GM12878 (cell line): ENCODE measurements around the gene PSMD12. TPM values are rescaled to one million over a fixed set of nuclear protein-coding genes. Genes with fewer than 3 reads are reported as not detected.

Experiments
- ATAC-seq: fragments of 200-7000 bp; cut with Tn5 transposase; 3 replicates; pipeline ENCODE4 v1.9.1; 2020; ENCODE audit warnings: mild to moderate bottlenecking, moderate library complexity
- BruUV-seq: library from RNA; stranded (reverse); fragments of 400-500 nt; replicated peaks from 2 replicates; lab custom pipeline; 2021; lab: Mats Ljungman, UMichigan
- CTCF ChIA-PET: fragments of 300-600 bp; sonication (Branson Sonifier 250); formaldehyde crosslinking; extraction: SDS; loops from one replicate; lab custom pipeline; 2021; ENCODE audit warnings: inconsistent platforms; lab: Yijun Ruan, JAX
- POLR2A ChIA-PET: fragments of 350-600 bp; formaldehyde crosslinking; extraction: SDS; loops from one replicate; lab custom pipeline; 2021; ENCODE audit warnings: inconsistent platforms; lab: Charles Lee
- RAD21 ChIA-PET: fragments of 300-600 bp; sonication (Branson Sonifier 250); formaldehyde crosslinking; loops from one replicate; lab custom pipeline; 2023; ENCODE audit warnings: antibody characterized with exemption; ENCODE audit not compliant: unreplicated experiment; lab: Charles Lee
- SMC1A ChIA-PET: fragments of 300-600 bp; sonication (Branson Sonifier 250); formaldehyde crosslinking; loops from one replicate; lab custom pipeline; 2023; ENCODE audit not compliant: unreplicated experiment, uncharacterized antibody; lab: Charles Lee
- DNase-seq: peaks from one replicate; pipeline ENCODE4 v3.0.0-alpha.2; 2011; ENCODE audit warnings: low read depth, low spot score
- FAIRE-seq: peaks from 3 replicates; lab custom pipeline; 2011; peaks lifted over from hg19 to GRCh38; lab: Jason Lieb, UNC
- H2AFZ ChIP-seq: 2 replicates; pipeline ENCODE4 v1.6.0; 2011; ENCODE audit warnings: low read depth, low read length, control low read depth; ENCODE audit not compliant: control insufficient read depth
- H3K27ac ChIP-seq: 2 replicates; pipeline ENCODE4 v1.5.1; 2011; ENCODE audit warnings: control low read depth; ENCODE audit not compliant: control insufficient read depth, insufficient read depth
- H3K27me3 ChIP-seq, 2 experiments: replicated peaks in 1 of 2; 2 replicates each; pipeline versions ENCODE4 v1.6.0 to v1.6.1; 2011; ENCODE audit warnings: low read length in 1 of 2; ENCODE audit not compliant: control insufficient read depth in 2 of 2, insufficient read depth in 2 of 2
- H3K36me3 ChIP-seq, 2 experiments: 2 replicates each; pipeline ENCODE4 v1.5.1; 2011; ENCODE audit warnings: low read length in 1 of 2; ENCODE audit not compliant: control insufficient read depth in 2 of 2, insufficient read depth in 2 of 2
- H3K4me1 ChIP-seq: 2 replicates; pipeline ENCODE4 v1.6.1; 2011; ENCODE audit warnings: mild to moderate bottlenecking, low read length, moderate library complexity, mixed read lengths; ENCODE audit not compliant: control insufficient read depth, insufficient read depth
- H3K4me2 ChIP-seq: 2 replicates; pipeline ENCODE4 v1.6.0; 2011; ENCODE audit warnings: control low read depth; ENCODE audit not compliant: control insufficient read depth, insufficient read depth
- H3K4me3 ChIP-seq: fragments of 200-600 bp; sonication (generic); 2 replicates; pipeline ENCODE4 v1.5.1; 2016
- H3K79me2 ChIP-seq: 2 replicates; pipeline ENCODE4 v1.6.0; 2011; ENCODE audit warnings: low read length; ENCODE audit not compliant: control insufficient read depth, insufficient read depth
- H3K9ac ChIP-seq: 2 replicates; pipeline ENCODE4 v1.8.0; 2011; ENCODE audit warnings: low read length, control low read depth, mixed read lengths; ENCODE audit not compliant: control insufficient read depth, insufficient read depth
- H3K9me3 ChIP-seq: replicated peaks from 3 replicates; pipeline ENCODE4 v1.5.1; 2011; ENCODE audit warnings: mild to moderate bottlenecking, low read length; ENCODE audit not compliant: control insufficient read depth, insufficient read depth
- H4K20me1 ChIP-seq: 2 replicates; pipeline ENCODE4 v1.6.0; 2011; ENCODE audit not compliant: control insufficient read depth, insufficient read depth
- IKZF2 ChIP-seq, 2 experiments: fragments of 450-650 bp; IDR thresholded peaks; 2 replicates each; pipeline ENCODE4 v1.6.1; 2017; ENCODE audit warnings: mild to moderate bottlenecking in 2 of 2, moderate library complexity in 2 of 2
- MXI1 ChIP-seq: fragments of 150-350 bp; IDR thresholded peaks from 2 replicates; pipeline ENCODE4 v1.6.1; 2011; ENCODE audit warnings: low read depth, mild to moderate bottlenecking, inconsistent platforms, low read length, improper control_type of control experiment
- PAX5 ChIP-seq: IDR thresholded peaks from 2 replicates; pipeline ENCODE4 v1.6.1; 2011; ENCODE audit warnings: low read depth, low read length, borderline replicate concordance
- RAD21 ChIP-seq: IDR thresholded peaks from 2 replicates; pipeline ENCODE4 v1.6.1; 2011; ENCODE audit warnings: mild to moderate bottlenecking, low read depth, low read length, moderate library complexity; ENCODE audit not compliant: insufficient read depth
- SPI1 ChIP-seq: IDR thresholded peaks from 2 replicates; pipeline ENCODE4 v1.6.1; 2011; ENCODE audit warnings: low read depth, mild to moderate bottlenecking, low read length, moderate library complexity, borderline replicate concordance; ENCODE audit not compliant: insufficient read depth
- TCF3 ChIP-seq: IDR thresholded peaks from 2 replicates; pipeline ENCODE4 v1.6.1; 2012; ENCODE audit warnings: low read depth, mild to moderate bottlenecking, low read length, borderline replicate concordance; ENCODE audit not compliant: insufficient read depth
- ZBTB4 ChIP-seq: fragments of 450-650 bp; formaldehyde crosslinking; IDR thresholded peaks from 2 replicates; pipeline ENCODE4 v1.4.0; 2022; ENCODE audit warnings: mild to moderate bottlenecking, moderate library complexity
- ZBTB40 ChIP-seq: fragments of 450-650 bp; IDR thresholded peaks from 2 replicates; pipeline ENCODE4 v1.6.1; 2016; ENCODE audit warnings: mild to moderate bottlenecking, moderate library complexity, borderline replicate concordance
- WGBS: methylation state at CpG from one replicate; pipeline ENCODE4 v1.1.6; 2016; ENCODE audit warnings: low lambda C conversion rate; ENCODE audit not compliant: insufficient replicate concordance, insufficient coverage; ENCODE audit errors: missing lambda C conversion rate; 5-methylcytosine and 5-hydroxymethylcytosine counted together
- in situ Hi-C: fragments of 300-500 bp; cut with MboI; formaldehyde crosslinking; loops from 9 replicates; pipeline ENCODE4 v1.14.3; 2018; ENCODE audit warnings: mixed read lengths
- intact Hi-C: fragments of 100-400 bp; cut with micrococcal nuclease; formaldehyde crosslinking; loops from one replicate; pipeline ENCODE4 v1.14.2; 2022; ENCODE audit not compliant: unreplicated experiment
- polyA plus RNA-seq, 11 experiments: library from polyadenylated mRNA; depleted of rRNA in 4 of 11; unstranded in 6 of 11; stranded (reverse) in 5 of 11; fragments of >200 nt; fragmentation: Nextera tagmentation in 4 of 11; fragmentation: Illumina TruSeq in 1 of 11; extraction: Ambion mirVana in 4 of 11; extraction: Trizol in 1 of 11; gene quantifications; 1 replicate in 1 of 11; 2 replicates in 10 of 11; pipeline versions ENCODE4 v1.2.1 to v1.2.3, GENCODE V29; 2011 to 2016; ENCODE audit warnings: inconsistent platforms in 2 of 11, missing spikeins in 2 of 11, low read depth in 1 of 11
- total RNA-seq, 4 experiments: library from RNA; depleted of rRNA in 3 of 4; stranded (reverse); fragments of >200 nt in 3 of 4; fragmentation: Illumina TruSeq in 1 of 4; extraction: Trizol in 1 of 4; gene quantifications; 2 replicates each; pipeline versions ENCODE4 v1.2.1 to v1.2.3, GENCODE V29; 2013 to 2021

The PSMD12 gene
- total and polyA plus RNA-seq, 10 of the 15 experiments (the other 5 are each of a cell fraction or from before 2014, with no cell fraction given): 19.8 to 149 (median 47.5) TPM

- no peak for TF ChIP-seq ZBTB40
Measured at GRCh38 chr17:67312265-67312664, 54.1 kb downstream of the PSMD12 start (continued).

- no peaks in the 10 kb centered on the region for H3K36me3 ChIP-seq
- WGBS: 25% methylated on average over 4 of the region's 4 CpGs
- H3K4me1 ChIP-seq: peaks cover 7% of the 10 kb centered on the region
- ATAC-seq (no peak), DNase-seq (no peak), FAIRE-seq (no peak)
- H3K79me2 ChIP-seq: no peaks in the 10 kb centered on the region
- no peak overlapping the region for H3K9ac ChIP-seq
- intact Hi-C loops (no loop called here), in situ Hi-C loops (no loop called here)
- ChIA-PET POLR2A (no interaction called here), RAD21 (no interaction called here), SMC1A (no interaction called here), CTCF (no interaction called here)
- no peaks in the 10 kb centered on the region for H4K20me1 ChIP-seq
- H3K9me3 ChIP-seq: no peaks in the 10 kb centered on the region
- TF ChIP-seq MXI1 (no peak), PAX5 (no peak), IKZF2 (IDR thresholded peaks at IDR 0.05) (no peak), TCF3 (no peak), RAD21 (no peak), ZBTB4 (no peak), SPI1 (peak; percentile 62; the same call in 1 of the 2 replicates)
- no peaks in the 10 kb centered on the region for H3K27me3 ChIP-seq
- no peak overlapping the region for H3K27ac ChIP-seq
- H3K4me3 ChIP-seq: no peak overlapping the region
- H2AFZ ChIP-seq: no peak overlapping the region
- no TSS peak for BruUV-seq
- no peak overlapping the region for H3K4me2 ChIP-seq
Measured at GRCh38 chr17:67311575-67311974, 54.8 kb downstream of the PSMD12 start.
